ENCODE data around the gene ACVRL1. TPM values are rescaled to one million over a fixed set of nuclear protein-coding genes. Genes with fewer than 3 reads are reported as not detected.

ACVRL1 gene
- total RNA-seq, 1 donor = 10.8 TPM

DNA sequence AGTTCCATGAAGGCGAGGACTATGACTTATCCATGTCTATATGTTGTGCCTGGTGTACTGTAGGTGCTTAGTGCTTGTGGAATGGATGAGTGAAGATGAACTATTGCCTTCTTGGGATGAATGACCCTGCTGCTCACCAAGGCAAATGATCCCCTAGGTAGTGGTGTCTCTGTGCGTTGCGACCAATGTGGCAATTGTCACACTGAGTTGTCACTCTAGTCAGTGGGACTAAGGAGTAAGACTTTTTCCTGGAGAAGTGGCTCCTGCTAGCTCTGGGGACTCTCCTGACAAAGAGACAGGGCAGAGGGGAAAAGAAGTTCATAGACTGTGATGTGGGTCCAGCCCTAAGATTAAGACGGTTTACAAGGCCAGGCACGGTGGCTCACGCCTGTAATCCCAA, 40.8 kb downstream of the ACVRL1 start:
- DNase-seq (ENCODE audit: low read depth) = no peak
- TF ChIP-seq, protein P1, sequence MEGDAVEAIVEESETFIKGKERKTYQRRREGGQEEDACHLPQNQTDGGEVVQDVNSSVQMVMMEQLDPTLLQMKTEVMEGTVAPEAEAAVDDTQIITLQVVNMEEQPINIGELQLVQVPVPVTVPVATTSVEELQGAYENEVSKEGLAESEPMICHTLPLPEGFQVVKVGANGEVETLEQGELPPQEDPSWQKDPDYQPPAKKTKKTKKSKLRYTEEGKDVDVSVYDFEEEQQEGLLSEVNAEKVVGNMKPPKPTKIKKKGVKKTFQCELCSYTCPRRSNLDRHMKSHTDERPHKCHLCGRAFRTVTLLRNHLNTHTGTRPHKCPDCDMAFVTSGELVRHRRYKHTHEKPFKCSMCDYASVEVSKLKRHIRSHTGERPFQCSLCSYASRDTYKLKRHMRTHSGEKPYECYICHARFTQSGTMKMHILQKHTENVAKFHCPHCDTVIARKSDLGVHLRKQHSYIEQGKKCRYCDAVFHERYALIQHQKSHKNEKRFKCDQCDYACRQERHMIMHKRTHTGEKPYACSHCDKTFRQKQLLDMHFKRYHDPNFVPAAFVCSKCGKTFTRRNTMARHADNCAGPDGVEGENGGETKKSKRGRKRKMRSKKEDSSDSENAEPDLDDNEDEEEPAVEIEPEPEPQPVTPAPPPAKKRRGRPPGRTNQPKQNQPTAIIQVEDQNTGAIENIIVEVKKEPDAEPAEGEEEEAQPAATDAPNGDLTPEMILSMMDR (IDR thresholded peaks at IDR 0.05; ENCODE audit: insufficient read depth, low read depth, low read length) = no peak
- H3K4me3 ChIP-seq (ENCODE audit: low read depth, low read length) = no peak overlapping the region

DNA sequence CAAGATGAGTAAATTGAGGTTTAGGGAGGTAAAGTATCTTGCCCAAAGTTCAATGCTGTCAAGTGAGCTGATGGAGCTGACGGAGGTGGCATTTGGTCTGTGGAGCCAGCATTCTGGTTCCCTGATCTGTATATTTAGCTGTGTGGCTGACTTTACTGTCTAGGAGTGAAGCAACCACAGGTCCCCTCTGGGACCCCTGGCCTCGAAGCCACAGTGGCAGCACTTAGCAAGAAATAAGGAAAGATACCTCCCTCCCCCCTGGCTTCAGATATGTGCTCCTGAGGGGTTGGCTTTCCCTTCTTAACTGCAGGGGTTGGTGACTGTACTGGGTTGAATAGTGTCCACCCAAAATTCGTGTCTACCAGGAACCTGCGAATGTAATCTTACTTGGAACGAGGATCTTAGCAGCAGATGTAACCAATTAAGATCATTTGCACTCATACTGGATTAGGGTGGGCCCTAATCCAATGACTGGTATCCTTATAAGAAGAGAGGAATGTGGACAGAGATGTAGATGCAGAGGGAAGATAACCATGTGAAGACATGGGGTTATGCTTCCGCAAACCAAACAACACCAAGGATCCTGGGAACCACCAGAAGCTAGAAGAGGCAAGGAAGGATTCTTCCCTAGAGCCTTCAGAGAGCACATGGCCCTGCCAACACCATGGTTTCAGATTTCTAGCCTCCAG, 42.2 kb downstream of the ACVRL1 start:
- no peak for DNase-seq (ENCODE audit: low read depth)
- TF ChIP-seq, protein P1 (IDR thresholded peaks at IDR 0.05; ENCODE audit: insufficient read depth, low read depth, low read length) = no peak
- H3K4me3 ChIP-seq (ENCODE audit: low read depth, low read length) = no peak overlapping the region

DNA sequence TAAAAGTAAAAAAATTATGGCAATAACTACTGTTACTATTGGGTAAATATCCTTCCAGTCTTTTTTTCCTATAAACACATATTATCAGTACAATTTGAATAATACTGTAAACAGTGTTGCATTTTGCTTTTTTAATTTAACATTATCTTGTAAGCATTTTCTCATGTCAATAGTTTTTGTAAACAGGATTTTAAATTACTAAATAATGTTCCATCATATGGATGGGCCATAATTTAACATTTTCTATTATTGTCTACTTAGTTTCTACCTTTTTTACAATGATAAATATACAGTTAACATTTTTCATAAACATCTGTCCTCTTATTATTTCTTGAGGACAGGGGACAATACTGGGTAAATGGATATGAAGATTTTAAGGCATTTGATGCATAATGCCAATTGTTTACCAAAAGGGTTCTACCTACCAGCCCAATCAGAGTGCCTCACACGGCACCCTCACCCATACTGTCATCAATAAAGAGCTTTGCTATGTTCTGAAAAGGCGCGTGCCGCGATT, 43.4 kb downstream of the ACVRL1 start:
- DNase-seq (ENCODE audit: low read depth) = no peak
- peak overlapping the region; percentile 63 for H3K4me3 ChIP-seq (ENCODE audit: low read depth, low read length)
- TF ChIP-seq, protein P1 (IDR thresholded peaks at IDR 0.05; ENCODE audit: insufficient read depth, low read depth, low read length) = no peak

DNA sequence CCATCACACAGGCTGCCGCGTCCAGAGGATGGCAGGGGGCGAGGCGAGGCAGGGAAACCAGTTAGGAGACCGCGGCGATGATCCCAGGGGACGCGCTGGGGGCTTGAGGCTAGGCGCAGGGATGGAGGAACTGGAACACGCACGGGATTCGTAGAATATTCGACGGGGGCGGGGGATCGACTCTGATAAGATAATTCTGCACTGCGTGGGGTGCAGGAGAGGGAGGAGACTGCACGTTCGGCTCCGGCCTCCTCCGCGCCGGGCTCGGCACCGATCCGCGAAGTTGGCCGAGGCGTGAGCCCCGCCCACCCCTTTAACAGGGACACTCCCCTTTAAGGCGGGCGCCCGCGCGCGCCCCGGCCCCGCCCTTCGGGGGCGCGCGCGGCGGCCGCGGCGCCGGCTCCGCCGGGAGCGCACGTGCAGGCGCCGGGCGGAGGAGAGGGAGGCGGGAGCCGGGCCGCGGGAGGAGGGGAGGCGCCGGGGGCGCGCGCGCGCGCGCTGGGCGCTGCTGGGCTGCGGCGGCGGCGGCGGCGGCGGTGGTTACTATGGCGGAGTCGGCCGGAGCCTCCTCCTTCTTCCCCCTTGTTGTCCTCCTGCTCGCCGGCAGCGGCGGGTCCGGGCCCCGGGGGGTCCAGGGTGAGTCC, 44.0 kb downstream of the ACVRL1 start, which contains the start of gene ACVR1B:
TSS of gene ACVR1B (plus strand) at position 501 of the 644 bp plus-strand sequence. CDS start at position 546, 45 bp downstream.
- DNase-seq (ENCODE audit: low read depth) = peak; percentile 87
- TF ChIP-seq, protein P1 (IDR thresholded peaks at IDR 0.05; ENCODE audit: insufficient read depth, low read depth, low read length) = no peak
- H3K4me3 ChIP-seq (ENCODE audit: low read depth, low read length) = peak within 1 kb of the TSS; percentile 89

DNA sequence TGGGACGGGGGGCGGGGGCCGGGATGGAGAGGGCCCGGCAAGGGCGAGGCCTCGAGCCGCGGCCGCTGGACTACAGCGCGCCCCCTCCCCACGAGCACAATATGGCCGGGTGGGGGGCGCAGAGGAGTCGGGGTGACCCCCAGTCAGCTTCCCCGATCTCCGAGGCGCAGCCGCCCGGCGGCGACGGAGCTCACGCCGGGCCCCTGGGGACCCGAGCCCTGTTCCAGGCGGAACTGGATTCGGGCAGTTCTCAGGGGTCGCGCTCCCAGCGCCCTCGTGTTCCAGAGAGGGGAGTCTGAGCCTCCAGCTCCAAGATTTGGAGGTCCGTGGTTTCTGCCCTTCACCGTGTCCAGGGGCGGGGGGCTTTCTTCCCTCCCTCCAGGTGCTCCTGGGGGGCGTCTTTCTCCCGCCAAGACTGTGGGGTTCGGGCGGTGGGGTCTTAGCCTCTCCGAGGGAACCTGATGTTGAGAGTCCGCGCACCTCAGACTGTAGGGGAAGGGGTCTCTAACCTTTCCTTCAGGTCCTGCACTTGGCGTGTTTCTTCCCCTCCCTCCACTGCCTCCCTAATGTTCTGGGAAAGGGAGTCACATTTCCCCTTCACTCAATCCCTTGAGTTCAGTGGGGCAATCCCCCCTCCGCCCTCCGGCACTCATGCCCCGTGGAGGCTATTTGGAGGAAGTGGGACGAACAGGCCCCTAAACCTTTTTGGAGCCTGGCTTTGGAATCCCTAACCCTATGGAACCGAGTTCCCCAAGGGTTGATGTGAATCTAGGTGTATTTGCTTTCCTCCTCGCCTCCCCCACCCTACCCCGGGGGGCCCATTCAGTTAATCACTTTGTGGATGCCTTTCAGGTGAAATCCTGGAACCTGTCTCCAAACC, 44.8 kb downstream of the ACVRL1 start:
- no peak for DNase-seq (ENCODE audit: low read depth)
- TF ChIP-seq, protein P1 (IDR thresholded peaks at IDR 0.05; ENCODE audit: insufficient read depth, low read depth, low read length) = no peak
- H3K4me3 ChIP-seq (ENCODE audit: low read depth, low read length) = peak overlapping the region; percentile 89

DNA sequence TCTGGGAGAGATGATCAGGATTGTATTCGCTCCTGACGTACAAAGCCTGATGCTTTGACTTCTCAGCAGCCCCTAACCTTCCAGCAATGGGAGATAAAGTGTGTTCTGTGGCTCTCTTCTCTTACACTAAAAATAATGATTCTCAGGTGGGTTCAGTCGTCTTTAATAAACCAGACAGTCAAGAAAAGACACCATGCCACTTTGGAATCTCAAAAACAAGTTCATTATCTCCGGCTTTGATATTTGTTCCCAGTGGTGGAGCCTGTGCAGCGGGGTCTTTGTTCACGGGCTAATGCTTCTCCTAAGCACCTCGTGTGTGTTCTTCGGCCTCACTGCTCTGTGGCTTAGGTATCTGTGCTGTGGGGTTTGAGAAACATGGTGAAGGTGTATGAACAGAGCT, 45.8 kb downstream of the ACVRL1 start:
- H3K4me3 ChIP-seq (ENCODE audit: low read depth, low read length) = peak overlapping the region; percentile 89
- TF ChIP-seq, protein P1 (IDR thresholded peaks at IDR 0.05; ENCODE audit: insufficient read depth, low read depth, low read length) = no peak
- no peak for DNase-seq (ENCODE audit: low read depth)
